Measurements from ENCODE around the gene CAMK2G.

DNA sequence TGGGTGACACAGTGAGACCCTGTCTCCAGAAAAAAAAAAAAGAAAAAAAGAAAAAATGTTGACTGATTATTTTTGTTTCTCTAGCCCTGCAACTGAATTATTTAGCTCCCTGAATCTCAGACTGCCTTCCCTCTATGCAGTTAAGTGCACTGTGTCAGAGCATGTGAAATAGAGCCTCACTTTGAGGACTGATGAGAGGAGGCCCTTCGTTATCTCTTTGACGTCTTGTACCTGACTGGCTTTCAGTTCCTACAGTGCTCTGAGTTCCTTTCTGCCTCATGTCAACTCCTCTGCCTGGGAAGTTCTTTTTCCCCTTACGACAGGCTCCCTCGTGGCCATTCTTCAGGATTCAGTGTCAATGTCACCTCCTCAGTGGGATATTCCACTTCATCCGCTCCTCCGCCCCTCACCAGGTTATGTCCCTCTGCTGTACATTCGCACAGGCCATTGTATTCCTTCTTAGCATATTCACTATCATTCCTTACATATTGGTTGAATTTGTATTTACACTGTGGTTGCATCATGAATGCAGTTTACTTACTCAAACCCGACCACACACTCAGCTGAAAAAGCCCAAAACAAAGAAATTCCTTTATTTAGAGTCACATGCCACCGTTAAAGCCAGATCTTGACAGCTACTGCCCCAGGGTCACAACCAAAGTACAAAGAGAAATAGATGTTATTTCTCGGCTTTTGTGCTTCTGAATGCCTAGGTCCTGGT is 18.1 kb upstream of the CAMK2G start:
- no peak for TF ChIP-seq ZNF70 (CRISPR knock-in tag; IDR thresholded peaks at IDR 0.05)
- TF ChIP-seq ZFP3 (CRISPR knock-in tag; IDR thresholded peaks at IDR 0.05) = no peak
- no peak for TF ChIP-seq ESRRG (CRISPR knock-in tag; IDR thresholded peaks at IDR 0.05)
- TF ChIP-seq, protein P1, sequence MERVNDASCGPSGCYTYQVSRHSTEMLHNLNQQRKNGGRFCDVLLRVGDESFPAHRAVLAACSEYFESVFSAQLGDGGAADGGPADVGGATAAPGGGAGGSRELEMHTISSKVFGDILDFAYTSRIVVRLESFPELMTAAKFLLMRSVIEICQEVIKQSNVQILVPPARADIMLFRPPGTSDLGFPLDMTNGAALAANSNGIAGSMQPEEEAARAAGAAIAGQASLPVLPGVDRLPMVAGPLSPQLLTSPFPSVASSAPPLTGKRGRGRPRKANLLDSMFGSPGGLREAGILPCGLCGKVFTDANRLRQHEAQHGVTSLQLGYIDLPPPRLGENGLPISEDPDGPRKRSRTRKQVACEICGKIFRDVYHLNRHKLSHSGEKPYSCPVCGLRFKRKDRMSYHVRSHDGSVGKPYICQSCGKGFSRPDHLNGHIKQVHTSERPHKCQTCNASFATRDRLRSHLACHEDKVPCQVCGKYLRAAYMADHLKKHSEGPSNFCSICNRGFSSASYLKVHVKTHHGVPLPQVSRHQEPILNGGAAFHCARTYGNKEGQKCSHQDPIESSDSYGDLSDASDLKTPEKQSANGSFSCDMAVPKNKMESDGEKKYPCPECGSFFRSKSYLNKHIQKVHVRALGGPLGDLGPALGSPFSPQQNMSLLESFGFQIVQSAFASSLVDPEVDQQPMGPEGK (CRISPR knock-in tag; IDR thresholded peaks at IDR 0.05; ENCODE audit: borderline replicate concordance) = no peak
- no peak for TF ChIP-seq CSDC2 (CRISPR knock-in tag; IDR thresholded peaks at IDR 0.05)
- no peak for TF ChIP-seq SNAI2 (CRISPR knock-in tag; IDR thresholded peaks at IDR 0.05)
- no peak for TF ChIP-seq TOX (CRISPR knock-in tag; IDR thresholded peaks at IDR 0.05; ENCODE audit: borderline replicate concordance)
- no peak for TF ChIP-seq RARB (CRISPR knock-in tag; IDR thresholded peaks at IDR 0.05)
- no peak for TF ChIP-seq ZC3H10 (CRISPR knock-in tag; IDR thresholded peaks at IDR 0.05)
- no peak for TF ChIP-seq ZNF565 (CRISPR knock-in tag; conservative IDR thresholded peaks at IDR 0.05; ENCODE audit: low read depth)
- TF ChIP-seq, protein P2, sequence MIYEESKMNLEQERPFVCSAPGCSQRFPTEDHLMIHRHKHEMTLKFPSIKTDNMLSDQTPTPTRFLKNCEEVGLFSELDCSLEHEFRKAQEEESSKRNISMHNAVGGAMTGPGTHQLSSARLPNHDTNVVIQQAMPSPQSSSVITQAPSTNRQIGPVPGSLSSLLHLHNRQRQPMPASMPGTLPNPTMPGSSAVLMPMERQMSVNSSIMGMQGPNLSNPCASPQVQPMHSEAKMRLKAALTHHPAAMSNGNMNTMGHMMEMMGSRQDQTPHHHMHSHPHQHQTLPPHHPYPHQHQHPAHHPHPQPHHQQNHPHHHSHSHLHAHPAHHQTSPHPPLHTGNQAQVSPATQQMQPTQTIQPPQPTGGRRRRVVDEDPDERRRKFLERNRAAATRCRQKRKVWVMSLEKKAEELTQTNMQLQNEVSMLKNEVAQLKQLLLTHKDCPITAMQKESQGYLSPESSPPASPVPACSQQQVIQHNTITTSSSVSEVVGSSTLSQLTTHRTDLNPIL (CRISPR knock-in tag; IDR thresholded peaks at IDR 0.05; ENCODE audit: low read depth) = no peak
